GM12878 (cell line): ENCODE data around the gene NMRK1. TPM values are rescaled to one million over a fixed set of nuclear protein-coding genes. Genes with fewer than 3 reads are reported as not detected.

Source experiments
- ATAC-seq: fragments of 200-7000 bp; cut with Tn5 transposase; 3 replicates; pipeline ENCODE4 v1.9.1; 2020; ENCODE audit warnings: mild to moderate bottlenecking, moderate library complexity
- BruUV-seq: library from RNA; stranded (reverse); fragments of 400-500 nt; replicated peaks from 2 replicates; lab custom pipeline; 2021; lab: Mats Ljungman, UMichigan
- CTCF ChIA-PET: fragments of 300-600 bp; sonication (Branson Sonifier 250); formaldehyde crosslinking; extraction: SDS; loops from one replicate; lab custom pipeline; 2021; ENCODE audit warnings: inconsistent platforms; lab: Yijun Ruan, JAX
- POLR2A ChIA-PET: fragments of 350-600 bp; formaldehyde crosslinking; extraction: SDS; loops from one replicate; lab custom pipeline; 2021; ENCODE audit warnings: inconsistent platforms; lab: Charles Lee
- RAD21 ChIA-PET: fragments of 300-600 bp; sonication (Branson Sonifier 250); formaldehyde crosslinking; loops from one replicate; lab custom pipeline; 2023; ENCODE audit warnings: antibody characterized with exemption; ENCODE audit not compliant: unreplicated experiment; lab: Charles Lee
- SMC1A ChIA-PET: fragments of 300-600 bp; sonication (Branson Sonifier 250); formaldehyde crosslinking; loops from one replicate; lab custom pipeline; 2023; ENCODE audit not compliant: unreplicated experiment, uncharacterized antibody; lab: Charles Lee
- DNase-seq: peaks from one replicate; pipeline ENCODE4 v3.0.0-alpha.2; 2011; ENCODE audit warnings: low read depth, low spot score
- FAIRE-seq: peaks from 3 replicates; lab custom pipeline; 2011; peaks lifted over from hg19 to GRCh38; lab: Jason Lieb, UNC
- H2AFZ ChIP-seq: 2 replicates; pipeline ENCODE4 v1.6.0; 2011; ENCODE audit warnings: low read depth, low read length, control low read depth; ENCODE audit not compliant: control insufficient read depth
- H3K27ac ChIP-seq: 2 replicates; pipeline ENCODE4 v1.5.1; 2011; ENCODE audit warnings: control low read depth; ENCODE audit not compliant: control insufficient read depth, insufficient read depth
- H3K27me3 ChIP-seq, 2 experiments: replicated peaks in 1 of 2; 2 replicates each; pipeline versions ENCODE4 v1.6.0 to v1.6.1; 2011; ENCODE audit warnings: low read length in 1 of 2; ENCODE audit not compliant: control insufficient read depth in 2 of 2, insufficient read depth in 2 of 2
- H3K36me3 ChIP-seq, 2 experiments: 2 replicates each; pipeline ENCODE4 v1.5.1; 2011; ENCODE audit warnings: low read length in 1 of 2; ENCODE audit not compliant: control insufficient read depth in 2 of 2, insufficient read depth in 2 of 2
- H3K4me1 ChIP-seq: 2 replicates; pipeline ENCODE4 v1.6.1; 2011; ENCODE audit warnings: mild to moderate bottlenecking, low read length, moderate library complexity, mixed read lengths; ENCODE audit not compliant: control insufficient read depth, insufficient read depth
- H3K4me2 ChIP-seq: 2 replicates; pipeline ENCODE4 v1.6.0; 2011; ENCODE audit warnings: control low read depth; ENCODE audit not compliant: control insufficient read depth, insufficient read depth
- H3K4me3 ChIP-seq: fragments of 200-600 bp; sonication (generic); 2 replicates; pipeline ENCODE4 v1.5.1; 2016
- H3K79me2 ChIP-seq: 2 replicates; pipeline ENCODE4 v1.6.0; 2011; ENCODE audit warnings: low read length; ENCODE audit not compliant: control insufficient read depth, insufficient read depth
- H3K9ac ChIP-seq: 2 replicates; pipeline ENCODE4 v1.8.0; 2011; ENCODE audit warnings: low read length, control low read depth, mixed read lengths; ENCODE audit not compliant: control insufficient read depth, insufficient read depth
- H3K9me3 ChIP-seq: replicated peaks from 3 replicates; pipeline ENCODE4 v1.5.1; 2011; ENCODE audit warnings: mild to moderate bottlenecking, low read length; ENCODE audit not compliant: control insufficient read depth, insufficient read depth
- H4K20me1 ChIP-seq: 2 replicates; pipeline ENCODE4 v1.6.0; 2011; ENCODE audit not compliant: control insufficient read depth, insufficient read depth
- NFYB ChIP-seq: IDR thresholded peaks from 2 replicates; pipeline ENCODE4 v1.6.1; 2011; ENCODE audit warnings: low read depth, mild to moderate bottlenecking, low read length, improper control_type of control experiment, moderate library complexity; ENCODE audit not compliant: insufficient read depth
- NR2C2 ChIP-seq: IDR thresholded peaks from 2 replicates; pipeline ENCODE4 v1.6.1; 2011; ENCODE audit warnings: borderline replicate concordance, low read depth; ENCODE audit not compliant: control insufficient read depth, insufficient read length
- YY1 ChIP-seq: IDR thresholded peaks from 2 replicates; pipeline ENCODE4 v1.6.1; 2011; ENCODE audit warnings: low read depth, mild to moderate bottlenecking, low read length
- ZNF687 ChIP-seq: fragments of 450-650 bp; IDR thresholded peaks from 2 replicates; pipeline ENCODE4 v1.6.1; 2017; ENCODE audit warnings: mild to moderate bottlenecking, moderate library complexity
- WGBS: methylation state at CpG from one replicate; pipeline ENCODE4 v1.1.6; 2016; ENCODE audit warnings: low lambda C conversion rate; ENCODE audit not compliant: insufficient replicate concordance, insufficient coverage; ENCODE audit errors: missing lambda C conversion rate; 5-methylcytosine and 5-hydroxymethylcytosine counted together
- in situ Hi-C: fragments of 300-500 bp; cut with MboI; formaldehyde crosslinking; loops from 9 replicates; pipeline ENCODE4 v1.14.3; 2018; ENCODE audit warnings: mixed read lengths
- intact Hi-C: fragments of 100-400 bp; cut with micrococcal nuclease; formaldehyde crosslinking; loops from one replicate; pipeline ENCODE4 v1.14.2; 2022; ENCODE audit not compliant: unreplicated experiment
- polyA plus RNA-seq, 11 experiments: library from polyadenylated mRNA; depleted of rRNA in 4 of 11; unstranded in 6 of 11; stranded (reverse) in 5 of 11; fragments of >200 nt; fragmentation: Nextera tagmentation in 4 of 11; fragmentation: Illumina TruSeq in 1 of 11; extraction: Ambion mirVana in 4 of 11; extraction: Trizol in 1 of 11; gene quantifications; 1 replicate in 1 of 11; 2 replicates in 10 of 11; pipeline versions ENCODE4 v1.2.1 to v1.2.3, GENCODE V29; 2011 to 2016; ENCODE audit warnings: inconsistent platforms in 2 of 11, missing spikeins in 2 of 11, low read depth in 1 of 11
- total RNA-seq, 4 experiments: library from RNA; depleted of rRNA in 3 of 4; stranded (reverse); fragments of >200 nt in 3 of 4; fragmentation: Illumina TruSeq in 1 of 4; extraction: Trizol in 1 of 4; gene quantifications; 2 replicates each; pipeline versions ENCODE4 v1.2.1 to v1.2.3, GENCODE V29; 2013 to 2021

Gene NMRK1
- total and polyA plus RNA-seq, 10 of the 15 experiments (the other 5 are each of a cell fraction or from before 2014, with no cell fraction given): 8.4 to 17.2 (median 12.1) TPM

- POLR2A ChIA-PET: no interaction called here
These were observed 34.1 kb upstream of the NMRK1 start for GRCh38 chr9:75121914-75122558.

More at GRCh38 chr9:75121914-75122558, 34.1 kb upstream of the NMRK1 start:
- no peaks in the 10 kb centered on the region for H3K4me1 ChIP-seq
- ChIA-PET SMC1A (interaction anchor here (1.7 to 2.0 kb wide), 2 partner anchors 11 to 14 kb away, joined by 5 to 6 read pairs; no protein-coding TSS in a partner anchor), RAD21 (no interaction called here)
- no peak for DNase-seq
- H3K9me3 ChIP-seq: no peaks in the 10 kb centered on the region
- in situ Hi-C loops: no loop called here
- H4K20me1 ChIP-seq: 0 out of 2 replicates have a peak, but pooled peaks cover 3% of the 10 kb centered on the region
- TF ChIP-seq YY1 (no peak), ZNF687 (no peak), NFYB (no peak), NR2C2 (no peak)
- TF ChIP-seq, all 136 proteins: peak for 0
- H2AFZ ChIP-seq: no peak overlapping the region
- no peak overlapping the region for H3K9ac ChIP-seq
- no peaks in the 10 kb centered on the region for H3K27me3 ChIP-seq
- H3K4me3 ChIP-seq: no peak overlapping the region
- no peak overlapping the region for H3K27ac ChIP-seq
- ATAC-seq: no peak
- FAIRE-seq: no peak
- BruUV-seq: no TSS peak
- intact Hi-C loops: no loop called here
- no peak overlapping the region for H3K4me2 ChIP-seq
- 88% methylated on average over 5 of the region's 5 CpGs for WGBS
- no peaks in the 10 kb centered on the region for H3K79me2 ChIP-seq
- peaks cover 7% of the 10 kb centered on the region in 2 experiments for H3K36me3 ChIP-seq
- CTCF ChIA-PET: no interaction called here
